Measurements from ENCODE around the gene MB21D2.

- TF ChIP-seq EZH2 (IDR thresholded peaks at IDR 0.05; ENCODE audit: low read depth, unreplicated experiment) (no peak), ZNF114 (CRISPR knock-in tag; IDR thresholded peaks at IDR 0.05) (no peak), CTCF (conservative IDR thresholded peaks at IDR 0.05; ENCODE audit: low read depth in 2 of 2) (no peak), POLR2AphosphoS5 (IDR thresholded peaks at IDR 0.05; ENCODE audit: low read depth) (no peak), EZH2phosphoT487 (IDR thresholded peaks at IDR 0.05; ENCODE audit: unreplicated experiment) (no peak), ETS1 (IDR thresholded peaks at IDR 0.05) (no peak), NANOG (IDR thresholded peaks at IDR 0.05; ENCODE audit: borderline replicate concordance) (no peak), JUNB (IDR thresholded peaks at IDR 0.05; ENCODE audit: unreplicated experiment) (no peak), CREB1 (CRISPR knock-in tag; IDR thresholded peaks at IDR 0.05; ENCODE audit: low read depth) (no peak), STAT1 (IDR thresholded peaks at IDR 0.05; ENCODE audit: unreplicated experiment) (no peak)
- TF ChIP-seq, protein P1, sequence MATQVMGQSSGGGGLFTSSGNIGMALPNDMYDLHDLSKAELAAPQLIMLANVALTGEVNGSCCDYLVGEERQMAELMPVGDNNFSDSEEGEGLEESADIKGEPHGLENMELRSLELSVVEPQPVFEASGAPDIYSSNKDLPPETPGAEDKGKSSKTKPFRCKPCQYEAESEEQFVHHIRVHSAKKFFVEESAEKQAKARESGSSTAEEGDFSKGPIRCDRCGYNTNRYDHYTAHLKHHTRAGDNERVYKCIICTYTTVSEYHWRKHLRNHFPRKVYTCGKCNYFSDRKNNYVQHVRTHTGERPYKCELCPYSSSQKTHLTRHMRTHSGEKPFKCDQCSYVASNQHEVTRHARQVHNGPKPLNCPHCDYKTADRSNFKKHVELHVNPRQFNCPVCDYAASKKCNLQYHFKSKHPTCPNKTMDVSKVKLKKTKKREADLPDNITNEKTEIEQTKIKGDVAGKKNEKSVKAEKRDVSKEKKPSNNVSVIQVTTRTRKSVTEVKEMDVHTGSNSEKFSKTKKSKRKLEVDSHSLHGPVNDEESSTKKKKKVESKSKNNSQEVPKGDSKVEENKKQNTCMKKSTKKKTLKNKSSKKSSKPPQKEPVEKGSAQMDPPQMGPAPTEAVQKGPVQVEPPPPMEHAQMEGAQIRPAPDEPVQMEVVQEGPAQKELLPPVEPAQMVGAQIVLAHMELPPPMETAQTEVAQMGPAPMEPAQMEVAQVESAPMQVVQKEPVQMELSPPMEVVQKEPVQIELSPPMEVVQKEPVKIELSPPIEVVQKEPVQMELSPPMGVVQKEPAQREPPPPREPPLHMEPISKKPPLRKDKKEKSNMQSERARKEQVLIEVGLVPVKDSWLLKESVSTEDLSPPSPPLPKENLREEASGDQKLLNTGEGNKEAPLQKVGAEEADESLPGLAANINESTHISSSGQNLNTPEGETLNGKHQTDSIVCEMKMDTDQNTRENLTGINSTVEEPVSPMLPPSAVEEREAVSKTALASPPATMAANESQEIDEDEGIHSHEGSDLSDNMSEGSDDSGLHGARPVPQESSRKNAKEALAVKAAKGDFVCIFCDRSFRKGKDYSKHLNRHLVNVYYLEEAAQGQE (IDR thresholded peaks at IDR 0.05; ENCODE audit: unreplicated experiment): no peak
Measured at GRCh38 chr3:192848371-192849233, 69.1 kb downstream of the MB21D2 start.

Data from GM23338 (cell line).